BLaER1 treated with 17β-estradiol and CSF1 and Interleukin-3, amounts not matched to agents 10 nM and 100 nM (cell line): ENCODE measurements around the gene OMA1.

ENCODE experiments used
- H3K27ac ChIP-seq, 11 experiments: shearing (Covaris generic); formaldehyde crosslinking; 2 replicates each; pipeline ENCODE4 v1.8.1; 2022
- H3K27me3 ChIP-seq, 11 experiments: shearing (Covaris generic); formaldehyde crosslinking; 2 replicates each; pipeline ENCODE4 v1.8.1; 2022
- H3K36me3 ChIP-seq, 11 experiments: shearing (Covaris generic); formaldehyde crosslinking; 2 replicates each; pipeline ENCODE4 v1.8.1; 2022
- H3K4me1 ChIP-seq, 10 experiments: shearing (Covaris generic); formaldehyde crosslinking; 2 replicates each; pipeline ENCODE4 v1.8.1; 2022
- H3K4me2 ChIP-seq, 11 experiments: shearing (Covaris generic); formaldehyde crosslinking; 2 replicates each; pipeline ENCODE4 v1.8.1; 2022
- H3K4me3 ChIP-seq, 10 experiments: shearing (Covaris generic); formaldehyde crosslinking; 2 replicates each; pipeline ENCODE4 v1.8.1; 2022
- H3K9ac ChIP-seq, 11 experiments: shearing (Covaris generic); formaldehyde crosslinking; 2 replicates each; pipeline ENCODE4 v1.8.1; 2022
- H3K9me3 ChIP-seq, 11 experiments: shearing (Covaris generic); formaldehyde crosslinking; replicated peaks in 1 of 11; 2 replicates each; pipeline ENCODE4 v1.8.1; 2022
- H4K20me1 ChIP-seq, 11 experiments: shearing (Covaris generic); formaldehyde crosslinking; 2 replicates each; pipeline ENCODE4 v1.8.1; 2022
- Cebpa-rat ChIP-seq, 11 experiments: shearing (Covaris generic); IDR thresholded peaks; 2 replicates each; pipeline ENCODE4 v1.8.1; 2022

The OMA1 gene

GRCh38 chr1:58546520-58547308, at the start of gene OMA1:
Gene OMA1 (minus strand): TSS chr1:58546726. CDS start chr1:58539294, 7,432 bp downstream.
- H3K4me1 ChIP-seq, result peaks cover 12 to 19% (median 13%) of the 10 kb centered on the region in 10 experiments
- H3K9ac ChIP-seq, result peak within 1 kb of the TSS; percentile 77 to 92 (median 87)
- peak within 1 kb of the TSS; percentile 73 to 93 (median 86) for H3K27ac ChIP-seq
- no peaks in the 10 kb centered on the region for H3K27me3 ChIP-seq
- no peaks in the 10 kb centered on the region for H3K9me3 ChIP-seq
- H3K36me3 ChIP-seq, result no peaks in the 10 kb centered on the region
- H4K20me1 ChIP-seq, result no peaks in the 10 kb centered on the region
- peak within 1 kb of the TSS; percentile 61 to 76 (median 70) for H3K4me3 ChIP-seq
- H3K4me2 ChIP-seq, result peak within 1 kb of the TSS; percentile 73 to 92 (median 87)
- TF ChIP-seq Cebpa-rat (IDR thresholded peaks at IDR 0.05), result no peak

DNA sequence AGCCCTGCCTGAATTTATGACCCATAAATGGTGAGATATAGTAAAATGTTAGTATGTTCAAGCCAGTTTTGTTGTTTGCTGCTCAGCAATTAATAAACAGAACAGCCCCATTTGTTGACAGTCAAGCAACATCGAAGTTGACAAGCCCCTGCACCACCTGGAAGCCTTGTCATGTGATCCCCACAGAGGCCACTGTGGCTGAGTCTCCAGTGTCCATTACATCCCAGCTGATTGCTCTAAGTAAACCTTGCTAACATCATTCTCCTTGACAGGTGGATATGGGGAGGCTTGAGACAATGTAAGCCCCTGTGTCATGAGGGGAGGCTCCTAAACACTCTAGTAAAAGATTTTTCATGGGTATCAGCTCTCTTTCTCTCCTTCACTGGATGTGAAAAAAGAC, 48.0 kb upstream of the OMA1 start:
- Histone ChIP-seq H3K36me3 (no peaks in the 10 kb centered on the region), H3K9me3 (no peaks in the 10 kb centered on the region), H3K27ac (no peak overlapping the region), H3K4me2 (no peak overlapping the region), H3K27me3 (no peaks in the 10 kb centered on the region), H3K9ac (no peak overlapping the region), H3K4me1 (peaks cover 8 to 28% (median 13%) of the 10 kb centered on the region in 10 experiments), H4K20me1 (no peaks in the 10 kb centered on the region), H3K4me3 (no peak overlapping the region)
- TF ChIP-seq Cebpa-rat (IDR thresholded peaks at IDR 0.05), result no peak

- TF ChIP-seq Cebpa-rat (IDR thresholded peaks at IDR 0.05), result no peak
- H4K20me1 ChIP-seq, result no peaks in the 10 kb centered on the region
- H3K27me3 ChIP-seq, result no peaks in the 10 kb centered on the region
- H3K36me3 ChIP-seq, result no peaks in the 10 kb centered on the region
- H3K4me1 ChIP-seq, result peaks cover 0 to 12% (median under 1%) of the 10 kb centered on the region in 10 experiments; a peak in 8 of 20 replicates
- H3K9ac ChIP-seq, result no peak overlapping the region
- H3K9me3 ChIP-seq, result no peaks in the 10 kb centered on the region
- H3K4me2 ChIP-seq, result no peak overlapping the region
- H3K4me3 ChIP-seq, result no peak overlapping the region
- H3K27ac ChIP-seq, result no peak overlapping the region
These were observed 46.1 kb upstream of the OMA1 start for GRCh38 chr1:58592522-58593134.

- Histone ChIP-seq H4K20me1 (no peaks in the 10 kb centered on the region), H3K27ac (no peak overlapping the region)
These were observed 45.3 kb upstream of the OMA1 start for GRCh38 chr1:58591806-58592205.

DNA sequence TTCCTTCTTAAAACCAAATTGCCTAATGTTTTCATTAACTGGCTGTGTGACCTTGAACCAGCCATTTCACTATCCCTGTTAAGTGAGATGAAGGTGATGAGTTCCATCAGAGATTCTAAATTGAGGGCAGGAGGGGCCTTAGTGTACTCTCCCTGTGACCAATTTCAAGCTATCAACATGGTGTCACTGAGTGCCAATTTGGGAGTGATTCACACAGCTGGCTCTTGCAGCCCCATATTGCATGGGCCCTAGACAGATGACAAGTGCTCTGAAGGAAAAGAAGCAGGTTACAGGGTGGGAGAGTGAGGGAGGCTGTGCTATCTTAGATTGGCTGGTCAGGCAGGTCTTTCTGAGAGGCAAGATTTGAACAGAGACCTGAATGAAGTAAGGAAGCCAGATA, 43.5 kb upstream of the OMA1 start:
- Histone ChIP-seq H3K27ac (no peak overlapping the region), H3K4me2 (no peak overlapping the region), H4K20me1 (no peaks in the 10 kb centered on the region), H3K4me1 (peaks cover 0 to 15% (median 8%) of the 10 kb centered on the region in 10 experiments; a peak in 12 of 20 replicates), H3K9me3 (no peaks in the 10 kb centered on the region), H3K36me3 (no peaks in the 10 kb centered on the region), H3K9ac (no peak overlapping the region), H3K27me3 (no peaks in the 10 kb centered on the region), H3K4me3 (no peak overlapping the region)
- no peak for TF ChIP-seq Cebpa-rat (IDR thresholded peaks at IDR 0.05)

More at GRCh38 chr1:58591806-58592205, 45.3 kb upstream of the OMA1 start:
- Histone ChIP-seq H3K9ac (no peak overlapping the region), H3K36me3 (no peaks in the 10 kb centered on the region), H3K9me3 (no peaks in the 10 kb centered on the region), H3K4me1 (peaks cover 0 to 7% (median 0%) of the 10 kb centered on the region in 10 experiments; a peak in 3 of 20 replicates), H3K4me2 (no peak overlapping the region), H3K4me3 (no peak overlapping the region), H3K27me3 (no peaks in the 10 kb centered on the region)
- TF ChIP-seq Cebpa-rat (IDR thresholded peaks at IDR 0.05), result no peak

GRCh38 chr1:58588396-58588795, 41.9 kb upstream of the OMA1 start:
- Histone ChIP-seq H4K20me1 (no peaks in the 10 kb centered on the region), H3K9me3 (no peaks in the 10 kb centered on the region), H3K4me2 (no peak overlapping the region), H3K36me3 (no peaks in the 10 kb centered on the region), H3K27ac (no peak overlapping the region), H3K4me1 (peaks cover 2 to 31% (median 24%) of the 10 kb centered on the region in 10 experiments; a peak in 18 of 20 replicates), H3K4me3 (no peak overlapping the region), H3K9ac (no peak overlapping the region), H3K27me3 (no peaks in the 10 kb centered on the region)
- TF ChIP-seq Cebpa-rat (IDR thresholded peaks at IDR 0.05), result no peak

- Histone ChIP-seq H3K27ac (no peak overlapping the region), H3K4me2 (no peak overlapping the region), H3K9me3 (no peaks in the 10 kb centered on the region), H3K9ac (no peak overlapping the region), H3K27me3 (no peaks in the 10 kb centered on the region), H3K4me1 (peaks cover 5 to 35% (median 27%) of the 10 kb centered on the region in 10 experiments; a peak in 18 of 20 replicates), H3K36me3 (no peaks in the 10 kb centered on the region), H4K20me1 (no peaks in the 10 kb centered on the region), H3K4me3 (no peak overlapping the region)
- TF ChIP-seq Cebpa-rat (IDR thresholded peaks at IDR 0.05), result no peak
These were observed 41.1 kb upstream of the OMA1 start for GRCh38 chr1:58587667-58588066.

- no peak overlapping the region for H3K9ac ChIP-seq
- no peak overlapping the region for H3K27ac ChIP-seq
- H3K27me3 ChIP-seq, result no peaks in the 10 kb centered on the region
These were observed 39.7 kb upstream of the OMA1 start for GRCh38 chr1:58586271-58586670.

DNA sequence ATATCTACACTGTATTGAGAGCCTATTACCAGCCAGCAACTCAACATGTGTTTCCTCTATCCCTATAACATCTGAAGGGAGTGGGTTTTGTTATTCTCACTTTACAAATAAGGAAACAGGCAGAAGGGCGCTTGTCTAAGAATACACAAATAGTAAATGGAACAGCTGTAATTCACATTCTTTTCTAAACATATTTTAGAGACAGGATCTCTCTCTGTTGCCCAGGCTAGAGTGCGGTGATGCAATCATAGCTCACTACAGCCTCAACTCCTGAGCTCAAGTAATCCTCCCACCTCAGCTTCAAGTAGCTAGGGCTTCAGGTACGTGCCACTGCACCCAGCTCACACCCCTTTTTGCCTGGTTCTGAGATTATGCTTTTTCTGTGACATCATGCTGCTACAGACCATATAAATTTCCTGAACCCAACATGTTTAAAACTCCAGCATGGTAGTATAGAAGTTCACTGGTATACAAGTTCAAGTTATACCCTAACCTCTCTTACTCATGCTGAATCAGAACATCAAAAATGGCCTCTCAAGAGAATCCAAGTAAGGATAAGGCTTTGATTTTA, 39.1 kb upstream of the OMA1 start:
- peak overlapping the region in 1 of 11 experiments; percentile 53; a peak in 1 of 22 replicates for H3K27ac ChIP-seq
- H3K36me3 ChIP-seq, result no peaks in the 10 kb centered on the region
- H3K9ac ChIP-seq, result no peak overlapping the region
- H3K4me1 ChIP-seq, result peaks cover 5 to 35% (median 27%) of the 10 kb centered on the region in 10 experiments; a peak in 18 of 20 replicates
- no peak overlapping the region for H3K4me3 ChIP-seq
- no peaks in the 10 kb centered on the region for H3K9me3 ChIP-seq
- no peak for TF ChIP-seq Cebpa-rat (IDR thresholded peaks at IDR 0.05)
- peak overlapping the region in 6 of 11 experiments; percentile 39 to 90 (median 81); a peak in 11 of 22 replicates for H3K4me2 ChIP-seq
- no peaks in the 10 kb centered on the region for H3K27me3 ChIP-seq
- no peaks in the 10 kb centered on the region for H4K20me1 ChIP-seq

More at GRCh38 chr1:58586271-58586670, 39.7 kb upstream of the OMA1 start:
- Histone ChIP-seq H3K4me3 (no peak overlapping the region), H4K20me1 (no peaks in the 10 kb centered on the region), H3K4me2 (peak overlapping the region in 1 of 11 experiments; percentile 84; a peak in 1 of 22 replicates), H3K9me3 (no peaks in the 10 kb centered on the region), H3K4me1 (peaks cover 5 to 35% (median 27%) of the 10 kb centered on the region in 10 experiments; a peak in 18 of 20 replicates), H3K36me3 (no peaks in the 10 kb centered on the region)
- TF ChIP-seq Cebpa-rat (IDR thresholded peaks at IDR 0.05), result no peak
